ENCODE data around the gene GFOD2. TPM values are rescaled to one million over a fixed set of nuclear protein-coding genes. Genes with fewer than 3 reads are reported as not detected.

The GFOD2 gene
- total and polyA plus RNA-seq, 10 donors = 10.4 to 45.6 (median 39.8) TPM

DNA sequence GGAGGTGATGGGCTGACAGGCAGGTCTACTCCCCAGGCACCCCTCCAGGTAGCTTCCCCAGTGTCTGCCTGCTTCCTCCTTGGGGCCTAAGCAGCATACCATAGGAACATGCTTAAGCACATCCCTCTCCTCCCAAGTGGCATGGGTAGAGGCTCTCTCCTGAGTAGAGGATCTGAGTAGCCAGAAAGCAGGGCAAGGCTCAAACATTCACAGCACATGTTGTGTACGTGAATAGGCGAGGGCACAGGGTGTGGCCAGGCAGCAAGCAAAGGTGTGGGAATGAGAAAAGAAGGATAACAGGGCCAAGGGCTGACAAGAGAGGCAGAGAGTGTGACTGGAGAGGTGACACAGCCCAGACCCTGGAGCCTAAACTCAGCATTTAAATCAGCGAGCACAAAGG is 29.7 kb upstream of the GFOD2 start:
- H3K4me1 ChIP-seq = peaks cover 0 to 30% (median 9%) of the 10 kb centered on the region in 6 donors
- WGBS, 5 donors = 94 to 100% (median 96%) methylated on average over 3 of the region's 3 CpGs
- H3K27me3 ChIP-seq (replicated peaks in 1 of 7) = no peaks in the 10 kb centered on the region
- H3K9me3 ChIP-seq = no peaks in the 10 kb centered on the region
- intact Hi-C loops (cut with DNase I; ENCODE audit: low total_unique reads) = no loop called here
- H3K4me3 ChIP-seq = no peak overlapping the region
- H3K27ac ChIP-seq = no peak overlapping the region
- DNase-seq = no peak
- H3K36me3 ChIP-seq = peaks cover 0 to 68% (median 15%) of the 10 kb centered on the region in 6 donors
- TF ChIP-seq, protein P1, sequence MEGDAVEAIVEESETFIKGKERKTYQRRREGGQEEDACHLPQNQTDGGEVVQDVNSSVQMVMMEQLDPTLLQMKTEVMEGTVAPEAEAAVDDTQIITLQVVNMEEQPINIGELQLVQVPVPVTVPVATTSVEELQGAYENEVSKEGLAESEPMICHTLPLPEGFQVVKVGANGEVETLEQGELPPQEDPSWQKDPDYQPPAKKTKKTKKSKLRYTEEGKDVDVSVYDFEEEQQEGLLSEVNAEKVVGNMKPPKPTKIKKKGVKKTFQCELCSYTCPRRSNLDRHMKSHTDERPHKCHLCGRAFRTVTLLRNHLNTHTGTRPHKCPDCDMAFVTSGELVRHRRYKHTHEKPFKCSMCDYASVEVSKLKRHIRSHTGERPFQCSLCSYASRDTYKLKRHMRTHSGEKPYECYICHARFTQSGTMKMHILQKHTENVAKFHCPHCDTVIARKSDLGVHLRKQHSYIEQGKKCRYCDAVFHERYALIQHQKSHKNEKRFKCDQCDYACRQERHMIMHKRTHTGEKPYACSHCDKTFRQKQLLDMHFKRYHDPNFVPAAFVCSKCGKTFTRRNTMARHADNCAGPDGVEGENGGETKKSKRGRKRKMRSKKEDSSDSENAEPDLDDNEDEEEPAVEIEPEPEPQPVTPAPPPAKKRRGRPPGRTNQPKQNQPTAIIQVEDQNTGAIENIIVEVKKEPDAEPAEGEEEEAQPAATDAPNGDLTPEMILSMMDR (IDR thresholded peaks at IDR 0.05 in 8 of 11, conservative IDR thresholded peaks at IDR 0.05 in 3 of 11) = no peak
- TF ChIP-seq POLR2A (IDR thresholded peaks at IDR 0.05) = no peak
- no peak for TF ChIP-seq POLR2AphosphoS5 (IDR thresholded peaks at IDR 0.05)

DNA sequence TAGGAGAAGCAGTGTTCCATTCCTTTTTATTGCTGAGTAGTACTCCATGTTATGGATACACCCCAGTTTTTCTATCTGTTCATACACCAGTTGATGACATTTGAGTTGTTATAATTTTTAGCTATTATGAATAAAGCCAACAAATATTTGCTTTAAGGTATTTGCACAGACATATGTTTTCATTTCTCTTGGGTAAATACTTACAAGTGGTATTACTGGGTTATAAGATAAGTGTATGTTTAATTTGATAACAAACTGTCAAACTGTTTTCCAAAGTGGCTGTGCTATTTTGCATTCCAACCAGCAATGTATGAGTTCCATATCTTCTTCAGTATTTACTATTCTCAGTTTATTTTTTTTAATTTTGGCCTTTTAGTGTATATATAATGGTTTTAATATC is 27.7 kb upstream of the GFOD2 start:
- Histone ChIP-seq H3K4me3 (no peak overlapping the region), H3K27ac (no peak overlapping the region), H3K4me1 (peaks cover 0 to 30% (median 9%) of the 10 kb centered on the region in 6 donors), H3K9me3 (no peaks in the 10 kb centered on the region), H3K36me3 (peaks cover 0 to 68% (median 31%) of the 10 kb centered on the region in 6 donors), H3K27me3 (replicated peaks in 1 of 7) (no peaks in the 10 kb centered on the region)
- no peak for DNase-seq
- intact Hi-C loops (cut with DNase I; ENCODE audit: low total_unique reads) = no loop called here
- TF ChIP-seq, protein P1 (IDR thresholded peaks at IDR 0.05 in 8 of 11, conservative IDR thresholded peaks at IDR 0.05 in 3 of 11) = no peak
- TF ChIP-seq POLR2AphosphoS5 (IDR thresholded peaks at IDR 0.05) (no peak), POLR2A (IDR thresholded peaks at IDR 0.05) (no peak)

DNA sequence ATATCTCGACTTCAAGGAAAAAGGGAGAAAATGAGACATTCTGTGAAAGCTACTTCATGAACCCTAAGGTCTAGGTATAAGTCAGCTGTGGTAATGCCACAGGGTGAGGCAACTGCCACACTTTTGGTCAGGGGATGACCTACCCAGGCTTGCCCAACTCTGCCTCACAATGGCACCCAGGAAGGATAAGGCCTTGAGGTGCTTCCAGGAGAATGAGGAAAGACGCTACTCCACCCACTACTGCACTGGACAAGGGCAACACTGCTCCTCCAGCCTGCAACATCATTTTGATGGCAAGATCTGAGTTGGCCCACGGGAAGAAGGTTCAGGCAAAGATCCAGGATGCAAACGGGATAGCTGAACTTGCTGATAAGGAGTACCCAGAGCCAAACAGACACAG is 22.0 kb upstream of the GFOD2 start:
- no peaks in the 10 kb centered on the region for H3K9me3 ChIP-seq
- 74 to 85% (median 77%) methylated on average over 4 of the region's 4 CpGs for WGBS, 5 donors
- no peak for DNase-seq
- TF ChIP-seq POLR2A (IDR thresholded peaks at IDR 0.05) (no peak), POLR2AphosphoS5 (IDR thresholded peaks at IDR 0.05) (no peak)
- TF ChIP-seq, protein P1 (IDR thresholded peaks at IDR 0.05 in 8 of 11, conservative IDR thresholded peaks at IDR 0.05 in 3 of 11) = no peak
- H3K4me1 ChIP-seq = peaks cover 0 to 6% (median 0%) of the 10 kb centered on the region in 6 donors
- no peak overlapping the region for H3K4me3 ChIP-seq
- H3K36me3 ChIP-seq = peaks cover 2 to 93% (median 47%) of the 10 kb centered on the region in 6 donors
- no peak overlapping the region for H3K27ac ChIP-seq
- intact Hi-C loops (cut with DNase I; ENCODE audit: low total_unique reads) = no loop called here
- H3K27me3 ChIP-seq (replicated peaks in 1 of 7) = no peaks in the 10 kb centered on the region

DNA sequence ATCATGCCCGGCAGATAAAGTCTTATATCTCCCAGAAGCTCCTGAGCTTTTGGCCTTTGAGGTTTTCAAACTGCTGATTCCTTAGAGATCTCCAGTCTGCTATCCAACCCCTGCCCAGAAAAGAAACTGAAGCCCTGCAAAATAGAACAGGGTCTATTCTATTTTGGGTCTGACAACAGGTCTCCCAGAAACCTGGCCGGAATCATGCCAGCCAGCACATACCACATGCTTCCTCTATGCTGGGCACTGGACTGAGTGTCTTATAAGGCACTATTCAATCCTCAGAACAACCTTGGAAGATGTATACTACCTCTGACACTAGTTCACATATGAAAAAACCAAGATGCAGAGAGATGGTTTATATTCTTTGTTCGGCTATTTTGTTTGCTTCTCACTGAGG is 21.3 kb upstream of the GFOD2 start:
- TF ChIP-seq, protein P1 (IDR thresholded peaks at IDR 0.05 in 8 of 11, conservative IDR thresholded peaks at IDR 0.05 in 3 of 11) = no peak
- no peak for TF ChIP-seq POLR2A (IDR thresholded peaks at IDR 0.05)
- no peak for TF ChIP-seq POLR2AphosphoS5 (IDR thresholded peaks at IDR 0.05)
- H3K9me3 ChIP-seq = no peaks in the 10 kb centered on the region
- H3K27me3 ChIP-seq (replicated peaks in 1 of 7) = no peaks in the 10 kb centered on the region
- no peak for DNase-seq
- no peak overlapping the region for H3K27ac ChIP-seq
- H3K4me1 ChIP-seq = peaks cover 0 to 6% (median 0%) of the 10 kb centered on the region in 6 donors
- intact Hi-C loops (cut with DNase I; ENCODE audit: low total_unique reads) = no loop called here
- 93 to 99% (median 97%) methylated on average over 3 of the region's 3 CpGs for WGBS, 5 donors
- H3K36me3 ChIP-seq = peaks cover 2 to 99% (median 47%) of the 10 kb centered on the region in 6 donors
- no peak overlapping the region for H3K4me3 ChIP-seq
